T-helper 17 cell (primary cell): ENCODE data around the gene MGLL. TPM values are rescaled to one million over a fixed set of nuclear protein-coding genes. Genes with fewer than 3 reads are reported as not detected.

ENCODE experiments used
- ATAC-seq: fragments of 150-1000 bp; cut with Tn5 transposase; 2 replicates; pipeline ENCODE4 v1.10.0; 2021; ENCODE audit warnings: mild to moderate bottlenecking, moderate library complexity
- DNase-seq, 3 donors: peaks; one replicate each; pipeline versions ENCODE4 v3.0.0 to v3.0.0-alpha.2; 2020 to 2021
- H3K9me3 ChIP-seq: one replicate; pipeline ENCODE4 v1.7.0; 2013; ENCODE audit warnings: low read length, mild to moderate bottlenecking; ENCODE audit not compliant: control insufficient read depth, poor library complexity, severe bottlenecking
- H3K27ac Mint-ChIP-seq: one replicate; pipeline ENCODE4 v1.8.0; 2022; ENCODE audit warnings: mild to moderate bottlenecking, moderate library complexity, mixed read lengths
- H3K27me3 Mint-ChIP-seq: one replicate; pipeline ENCODE4 v1.8.0; 2022; ENCODE audit warnings: mixed read lengths
- H3K36me3 Mint-ChIP-seq: one replicate; pipeline ENCODE4 v1.8.0; 2022; ENCODE audit warnings: low read depth, mixed read lengths
- H3K4me1 Mint-ChIP-seq: one replicate; pipeline ENCODE4 v1.8.0; 2022; ENCODE audit warnings: mild to moderate bottlenecking, mixed read lengths
- H3K4me3 Mint-ChIP-seq: one replicate; pipeline ENCODE4 v1.8.0; 2022; ENCODE audit warnings: mild to moderate bottlenecking, moderate library complexity, mixed read lengths
- total RNA-seq, 4 donors: library from RNA in 2 of 4; stranded (reverse) in 2 of 4; gene quantifications; one replicate each; pipeline ENCODE4 v1.2.3 and lab custom pipeline; 2022 to 2026

The MGLL gene
- total RNA-seq, 2 donors from 2014 or later = 3.3 to 28.7 TPM

GRCh38 chr3:127827808-127828207 lies 5.5 kb upstream of the MGLL start:
- Mint-ChIP-seq H3K4me3 (no peak overlapping the region), H3K36me3 (peaks cover 5% of the 10 kb centered on the region), H3K4me1 (peaks cover 4% of the 10 kb centered on the region), H3K27ac (no peak overlapping the region), H3K27me3 (peaks cover 29% of the 10 kb centered on the region)
- DNase-seq (no peak), ATAC-seq (no peak)
- H3K9me3 ChIP-seq = peaks cover 5% of the 10 kb centered on the region

GRCh38 chr3:127825756-127826155 lies 3.4 kb upstream of the MGLL start:
- no peak overlapping the region for H3K4me3 Mint-ChIP-seq
- no peak for DNase-seq

GRCh38 chr3:127824151-127824825 lies 2.0 kb upstream of the MGLL start:
- Mint-ChIP-seq H3K4me3 (peak overlapping the region; percentile 78), H3K27ac (no peak overlapping the region), H3K27me3 (peaks cover 52% of the 10 kb centered on the region), H3K4me1 (peaks cover 15% of the 10 kb centered on the region), H3K36me3 (peaks cover 3% of the 10 kb centered on the region)
- peaks cover 5% of the 10 kb centered on the region for H3K9me3 ChIP-seq
- no peak for DNase-seq
- ATAC-seq = no peak

More at GRCh38 chr3:127825756-127826155, 3.4 kb upstream of the MGLL start:
- Mint-ChIP-seq H3K4me1 (peaks cover 14% of the 10 kb centered on the region), H3K27ac (no peak overlapping the region), H3K27me3 (peaks cover 40% of the 10 kb centered on the region), H3K36me3 (peaks cover 5% of the 10 kb centered on the region)
- ATAC-seq = no peak
- peaks cover 5% of the 10 kb centered on the region for H3K9me3 ChIP-seq

GRCh38 chr3:127823426-127823857 lies 1.1 kb upstream of the MGLL start:
- ATAC-seq = no peak
- Mint-ChIP-seq H3K36me3 (peaks cover 3% of the 10 kb centered on the region), H3K27ac (peak overlapping the region; percentile 65), H3K4me3 (peak overlapping the region; percentile 78), H3K4me1 (peaks cover 15% of the 10 kb centered on the region), H3K27me3 (peaks cover 52% of the 10 kb centered on the region)
- no peak for DNase-seq
- peaks cover 4% of the 10 kb centered on the region for H3K9me3 ChIP-seq

- Mint-ChIP-seq H3K4me3 (peak overlapping the region; percentile 89), H3K27ac (peak overlapping the region; percentile 65), H3K27me3 (peaks cover 52% of the 10 kb centered on the region), H3K4me1 (peaks cover 15% of the 10 kb centered on the region), H3K36me3 (peaks cover 3% of the 10 kb centered on the region)
- peak; percentile 69 for ATAC-seq
- DNase-seq = no peak
- H3K9me3 ChIP-seq = peaks cover 2% of the 10 kb centered on the region
These were observed 539 bp upstream of the MGLL start for GRCh38 chr3:127822682-127823425.

- ATAC-seq (peak; percentile 71), DNase-seq (no peak)
- Mint-ChIP-seq H3K4me3 (peak overlapping the region; percentile 55), H3K4me1 (peaks cover 15% of the 10 kb centered on the region), H3K36me3 (peaks cover 6% of the 10 kb centered on the region), H3K27me3 (peaks cover 58% of the 10 kb centered on the region), H3K27ac (no peak overlapping the region)
- H3K9me3 ChIP-seq = no peaks in the 10 kb centered on the region
These were observed 921 bp downstream of the MGLL start for GRCh38 chr3:127821394-127821793.

GRCh38 chr3:127820826-127821313 lies 1.4 kb downstream of the MGLL start:
- H3K27ac Mint-ChIP-seq = no peak overlapping the region
- H3K4me1 Mint-ChIP-seq = peaks cover 15% of the 10 kb centered on the region
- ATAC-seq = no peak
- peaks cover 6% of the 10 kb centered on the region for H3K36me3 Mint-ChIP-seq
- DNase-seq = no peak
- peaks cover 64% of the 10 kb centered on the region for H3K27me3 Mint-ChIP-seq
- H3K9me3 ChIP-seq = no peaks in the 10 kb centered on the region
- peak overlapping the region; percentile 43 for H3K4me3 Mint-ChIP-seq

- peaks cover 15% of the 10 kb centered on the region for H3K4me1 Mint-ChIP-seq
- H3K27ac Mint-ChIP-seq = no peak overlapping the region
- ATAC-seq = no peak
- peaks cover 6% of the 10 kb centered on the region for H3K36me3 Mint-ChIP-seq
- no peaks in the 10 kb centered on the region for H3K9me3 ChIP-seq
- no peak for DNase-seq
- peaks cover 64% of the 10 kb centered on the region for H3K27me3 Mint-ChIP-seq
- H3K4me3 Mint-ChIP-seq = peak overlapping the region; percentile 43
These were observed 2.0 kb downstream of the MGLL start for GRCh38 chr3:127820221-127820825.

GRCh38 chr3:127819656-127820055 lies 2.7 kb downstream of the MGLL start:
- no peak for ATAC-seq
- no peak overlapping the region for H3K27ac Mint-ChIP-seq
- H3K27me3 Mint-ChIP-seq = peaks cover 67% of the 10 kb centered on the region
- no peak overlapping the region for H3K4me3 Mint-ChIP-seq
- H3K9me3 ChIP-seq = no peaks in the 10 kb centered on the region
- H3K4me1 Mint-ChIP-seq = peaks cover 15% of the 10 kb centered on the region
- DNase-seq = no peak
- peaks cover 6% of the 10 kb centered on the region for H3K36me3 Mint-ChIP-seq

- peaks cover 66% of the 10 kb centered on the region for H3K27me3 Mint-ChIP-seq
- no peaks in the 10 kb centered on the region for H3K9me3 ChIP-seq
- DNase-seq (no peak), ATAC-seq (no peak)
- no peak overlapping the region for H3K4me3 Mint-ChIP-seq
- no peak overlapping the region for H3K27ac Mint-ChIP-seq
- peaks cover 6% of the 10 kb centered on the region for H3K36me3 Mint-ChIP-seq
- peaks cover 15% of the 10 kb centered on the region for H3K4me1 Mint-ChIP-seq
These were observed 3.2 kb downstream of the MGLL start for GRCh38 chr3:127819086-127819485.

- H3K4me3 Mint-ChIP-seq = no peak overlapping the region
- peaks cover 8% of the 10 kb centered on the region for H3K4me1 Mint-ChIP-seq
These were observed 4.9 kb downstream of the MGLL start for GRCh38 chr3:127817406-127817841.

GRCh38 chr3:127816783-127817405 lies 5.4 kb downstream of the MGLL start:
- Mint-ChIP-seq H3K36me3 (peaks cover 3% of the 10 kb centered on the region), H3K27me3 (peaks cover 60% of the 10 kb centered on the region), H3K27ac (no peak overlapping the region), H3K4me3 (no peak overlapping the region), H3K4me1 (peaks cover 5% of the 10 kb centered on the region)
- no peak for DNase-seq
- ATAC-seq = no peak
- H3K9me3 ChIP-seq = no peaks in the 10 kb centered on the region

More at GRCh38 chr3:127817406-127817841, 4.9 kb downstream of the MGLL start:
- H3K9me3 ChIP-seq = no peaks in the 10 kb centered on the region
- peaks cover 3% of the 10 kb centered on the region for H3K36me3 Mint-ChIP-seq
- no peak for DNase-seq
- no peak overlapping the region for H3K27ac Mint-ChIP-seq
- H3K27me3 Mint-ChIP-seq = peaks cover 66% of the 10 kb centered on the region
- ATAC-seq = no peak
